GM18873 (cell line): ENCODE results near the gene MAPK14.

ENCODE experiments used
- ATAC-seq: cut with Tn5 transposase; IDR thresholded peaks from one replicate; pipeline ENCODE4 v1.9.1; 2021; ENCODE audit warnings: mild to moderate bottlenecking, moderate library complexity, moderate number of reproducible peaks; ENCODE audit not compliant: unreplicated experiment, low FRiP score

The MAPK14 gene

GRCh38 chr6:36098253-36098919 is 70.8 kb downstream of the MAPK14 start:
- ATAC-seq: no peak

DNA sequence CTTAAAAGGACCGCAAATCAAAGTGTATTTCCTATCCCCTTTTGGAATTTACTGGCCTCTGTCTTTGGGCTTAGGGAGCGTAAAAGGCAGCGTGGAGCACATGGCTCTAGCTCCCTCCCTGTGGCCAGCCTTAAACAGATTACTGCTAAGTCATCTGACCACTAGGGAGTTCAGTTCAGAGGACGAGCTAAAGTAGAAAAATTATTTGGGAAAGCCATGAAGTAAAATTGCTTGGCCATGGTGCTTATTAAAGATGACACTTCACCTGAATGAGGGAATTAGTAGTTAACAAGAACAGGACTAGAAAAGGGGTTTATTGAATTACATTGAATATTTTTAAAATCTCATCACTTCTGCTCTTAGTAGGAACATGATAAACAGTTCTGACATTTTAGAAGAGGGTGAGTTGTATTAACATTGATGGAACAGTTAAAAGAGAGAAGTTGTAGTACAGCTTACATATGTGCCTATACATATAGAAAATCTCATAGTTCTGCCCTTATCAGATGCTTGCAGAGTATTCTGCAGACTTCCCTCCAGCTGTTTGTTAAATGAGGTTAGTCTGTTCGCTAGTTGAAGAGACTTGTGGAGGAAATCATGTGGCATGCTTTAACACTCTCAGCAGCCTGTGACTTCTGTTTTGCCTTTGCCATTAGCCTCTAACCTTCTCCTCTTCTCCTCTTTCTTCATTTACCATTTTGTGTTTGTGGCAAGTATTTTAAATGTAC is 71.5 kb downstream of the MAPK14 start:
- ATAC-seq: no peak

DNA sequence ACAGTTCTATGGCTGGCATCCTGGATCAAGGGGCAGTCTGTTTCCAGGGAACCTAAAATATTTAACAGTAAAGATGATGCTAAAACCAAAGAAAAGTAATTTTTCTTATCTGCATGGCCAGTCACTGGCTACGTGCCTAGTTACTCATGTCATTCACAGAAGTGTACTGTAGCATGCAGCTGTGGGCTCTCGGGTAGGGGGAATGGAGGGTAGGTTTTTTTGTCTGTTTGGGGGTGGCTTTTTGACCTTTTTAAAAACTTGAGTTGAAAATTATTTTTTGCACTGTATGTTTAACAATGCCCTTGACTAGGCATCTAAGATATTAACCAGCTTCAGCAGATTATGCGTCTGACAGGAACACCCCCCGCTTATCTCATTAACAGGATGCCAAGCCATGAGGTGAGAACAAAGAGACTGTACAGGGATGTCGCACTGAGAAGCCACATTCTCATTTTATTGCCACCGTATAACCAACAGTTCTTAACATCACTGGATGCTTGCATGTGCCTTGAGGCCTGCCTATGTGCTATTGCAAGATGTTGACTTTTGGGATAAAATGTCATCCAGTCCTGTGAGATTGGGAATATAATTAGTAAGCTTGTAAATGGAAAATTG is 72.4 kb downstream of the MAPK14 start:
- ATAC-seq: no peak

DNA sequence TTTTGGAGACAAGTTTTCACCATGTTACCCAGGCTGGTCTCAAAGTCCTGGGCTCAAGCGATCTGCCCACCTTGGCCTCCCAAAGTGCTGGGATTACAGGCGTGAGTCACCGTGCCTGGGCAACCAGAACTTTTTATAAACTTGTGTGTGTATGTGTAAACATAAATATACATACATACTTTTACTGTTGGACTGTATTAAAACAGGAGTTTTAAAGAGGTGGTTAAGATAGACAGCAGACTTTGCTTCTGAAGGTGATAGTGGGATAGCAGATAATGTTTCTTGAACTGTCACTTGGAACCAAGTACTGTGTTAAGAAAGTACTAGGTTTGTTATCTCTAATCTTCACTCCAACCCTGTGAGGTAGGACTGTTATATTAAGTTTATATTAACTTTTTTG is 74.1 kb downstream of the MAPK14 start:
- ATAC-seq: no peak

DNA sequence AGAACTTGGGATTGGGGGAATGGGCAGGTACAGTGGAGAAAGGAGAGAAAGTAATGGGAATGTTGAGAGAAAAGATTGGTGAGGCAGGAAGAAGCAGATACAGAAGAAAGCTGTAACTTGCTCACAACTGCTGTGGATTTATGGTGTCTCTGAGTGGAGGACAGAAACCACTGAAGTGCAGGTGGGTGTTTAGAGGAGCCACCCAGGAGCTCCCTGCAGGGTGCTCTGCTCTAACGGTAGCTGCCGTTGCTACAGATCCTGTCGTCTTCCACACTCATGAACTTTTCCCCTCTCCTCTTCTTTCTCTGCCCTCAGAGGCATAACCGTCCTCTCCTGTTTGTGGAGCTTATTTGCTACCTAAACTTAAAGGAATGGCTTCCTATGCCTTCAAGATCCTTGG is 75.2 kb downstream of the MAPK14 start:
- no peak for ATAC-seq

- no peak for ATAC-seq
These were observed 77.2 kb downstream of the MAPK14 start for GRCh38 chr6:36104836-36105235.

- ATAC-seq: no peak
These were observed 81.5 kb downstream of the MAPK14 start for GRCh38 chr6:36109092-36109491.

- no peak for ATAC-seq
These were observed 82.4 kb downstream of the MAPK14 start for GRCh38 chr6:36110050-36110449.

DNA sequence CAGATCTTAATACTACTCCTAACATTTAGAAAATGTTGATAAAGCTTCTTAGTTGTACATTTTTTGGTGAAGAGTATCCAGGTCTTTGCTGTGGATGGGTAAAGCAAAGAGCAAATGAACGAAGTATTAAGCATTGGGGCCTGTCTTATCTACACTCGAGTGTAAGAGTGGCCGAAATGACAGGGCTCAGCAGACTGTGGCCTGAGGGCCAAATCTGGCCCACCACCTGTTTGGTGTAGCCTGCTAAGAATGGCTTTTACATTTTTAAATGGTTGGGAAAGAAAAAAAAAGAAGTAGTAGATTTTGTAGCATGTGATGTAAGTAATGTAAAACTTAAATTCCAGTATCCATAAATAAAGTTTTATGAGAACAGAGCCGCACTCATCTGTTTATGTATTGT is 83.3 kb downstream of the MAPK14 start:
- no peak for ATAC-seq

DNA sequence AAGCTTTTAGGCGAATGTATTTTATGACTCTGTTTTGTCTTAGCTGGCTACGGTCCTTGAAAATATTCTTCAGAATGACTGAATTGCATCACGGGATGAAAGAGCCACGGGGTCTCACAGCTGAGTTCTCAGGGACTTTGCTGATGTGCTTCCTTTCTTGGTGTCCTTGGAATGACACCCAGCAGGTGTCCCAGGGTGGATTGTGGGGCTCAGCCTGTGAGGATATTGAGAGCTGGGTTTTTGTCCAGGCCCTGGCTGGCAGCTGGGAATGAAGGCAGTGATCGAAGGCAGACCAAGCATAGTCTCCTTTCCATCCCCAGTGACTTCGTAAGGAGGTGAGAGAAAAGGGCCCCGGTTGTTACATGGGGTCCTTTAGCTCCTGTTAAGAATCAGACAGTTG is 83.9 kb downstream of the MAPK14 start:
- no peak for ATAC-seq

GRCh38 chr6:36113049-36113448 is 85.4 kb downstream of the MAPK14 start:
- ATAC-seq: no peak

DNA sequence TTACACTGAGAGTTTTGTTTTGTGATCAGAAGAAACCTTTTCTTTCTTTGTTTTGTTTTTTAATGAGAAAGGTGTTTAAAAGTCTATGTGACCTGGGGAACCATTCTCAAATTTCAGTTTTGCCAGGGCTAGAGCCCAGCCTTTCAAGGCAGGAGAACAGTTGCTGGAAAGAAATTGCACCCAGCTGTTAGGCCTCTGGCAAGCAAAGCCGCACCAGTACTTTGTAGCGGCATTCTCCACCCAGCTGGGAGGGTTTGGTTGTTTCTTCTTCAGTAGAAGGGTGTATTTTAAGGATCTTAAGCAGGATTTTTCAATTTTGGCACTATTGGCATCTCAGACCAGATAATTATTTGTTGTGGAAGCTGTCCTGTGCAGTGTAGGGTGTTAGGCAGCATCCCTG is 86.1 kb downstream of the MAPK14 start:
- no peak for ATAC-seq

DNA sequence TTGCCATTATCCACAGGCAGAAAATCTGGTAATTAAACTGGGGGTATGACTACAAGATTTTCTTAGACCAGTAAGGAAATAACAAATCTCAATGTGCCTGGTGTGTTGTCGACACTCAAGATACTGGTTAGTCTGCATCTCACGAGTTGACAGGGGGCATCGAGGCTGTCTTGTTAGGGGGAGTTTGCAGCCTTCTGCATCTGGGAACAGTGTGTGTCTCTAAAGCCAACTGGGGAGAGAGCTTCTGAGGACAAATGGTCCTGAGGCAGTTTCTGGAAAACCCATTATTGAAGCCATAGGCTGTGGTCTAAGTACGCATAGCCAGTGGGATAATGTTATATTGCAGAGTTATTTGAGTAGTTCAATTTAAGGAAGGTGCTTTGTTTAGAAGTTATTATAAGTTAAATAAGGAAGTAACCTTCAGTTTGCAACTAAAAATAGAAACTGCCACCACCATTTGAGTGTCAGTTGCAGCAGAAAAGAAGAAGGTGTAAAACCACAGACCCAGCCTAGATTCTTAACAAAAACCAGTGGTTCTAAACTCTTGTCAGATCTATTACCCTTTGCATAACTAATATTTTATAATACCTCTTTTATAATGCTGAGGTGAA is 87.3 kb downstream of the MAPK14 start:
- ATAC-seq: no peak

GRCh38 chr6:36115412-36115811 is 87.8 kb downstream of the MAPK14 start:
- ATAC-seq: no peak

DNA sequence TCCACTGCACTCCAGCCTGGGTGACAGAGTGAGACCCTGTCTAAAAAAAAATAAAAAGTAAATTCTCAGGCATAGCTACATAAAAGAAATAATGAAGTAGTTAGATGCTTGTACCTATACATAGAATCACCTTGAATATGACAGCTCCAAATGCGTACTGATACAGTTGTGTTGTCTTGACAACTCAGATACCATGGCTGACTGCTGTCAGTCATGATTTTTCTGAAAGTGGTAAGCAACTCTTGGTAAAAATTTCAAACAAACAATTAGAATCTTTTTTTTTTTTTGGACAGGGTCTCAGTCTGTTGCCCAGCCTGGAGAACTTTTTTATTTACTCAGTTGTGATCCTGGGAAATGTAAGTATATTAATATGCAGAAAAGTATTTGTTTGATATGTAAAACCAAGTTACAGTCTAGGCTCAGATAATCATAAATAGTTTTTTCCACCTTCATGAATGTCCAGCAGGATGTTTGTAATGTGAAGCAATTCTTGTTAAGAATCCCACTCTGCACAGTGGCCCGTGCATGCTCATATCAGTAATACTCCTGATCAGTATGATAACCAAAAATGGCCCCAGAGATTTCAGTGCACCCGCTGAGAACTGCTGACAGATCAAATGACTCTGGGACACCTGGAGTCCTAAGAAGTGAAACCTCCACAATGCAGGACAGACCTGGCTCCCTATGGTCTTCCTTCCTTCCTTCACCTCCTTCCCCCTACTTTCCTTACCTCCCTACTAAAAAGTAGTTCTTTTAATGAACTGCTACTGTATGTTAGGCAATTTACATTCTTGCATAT is 88.7 kb downstream of the MAPK14 start:
- no peak for ATAC-seq

DNA sequence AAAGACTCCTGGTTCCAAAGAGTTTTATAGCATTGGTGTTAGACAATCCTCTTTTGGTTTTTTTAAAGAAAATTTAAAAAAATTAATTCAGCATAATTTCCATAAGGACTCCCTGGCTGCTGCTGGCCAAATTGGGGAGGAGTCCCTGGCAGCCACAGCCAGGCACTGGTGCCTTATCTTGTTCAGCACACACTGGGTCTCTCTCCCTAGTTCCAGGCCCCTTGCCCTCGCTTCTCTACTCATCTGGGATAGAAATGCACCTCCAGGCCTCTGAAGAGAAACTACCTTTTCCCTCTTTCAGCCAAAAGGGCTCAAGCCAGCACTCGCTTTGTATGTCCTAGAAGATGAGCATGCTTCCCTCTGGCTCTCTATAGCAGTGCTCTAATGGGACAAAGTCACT is 89.3 kb downstream of the MAPK14 start:
- no peak for ATAC-seq

GRCh38 chr6:36117658-36118549 is 90.3 kb downstream of the MAPK14 start:
- no peak for ATAC-seq

DNA sequence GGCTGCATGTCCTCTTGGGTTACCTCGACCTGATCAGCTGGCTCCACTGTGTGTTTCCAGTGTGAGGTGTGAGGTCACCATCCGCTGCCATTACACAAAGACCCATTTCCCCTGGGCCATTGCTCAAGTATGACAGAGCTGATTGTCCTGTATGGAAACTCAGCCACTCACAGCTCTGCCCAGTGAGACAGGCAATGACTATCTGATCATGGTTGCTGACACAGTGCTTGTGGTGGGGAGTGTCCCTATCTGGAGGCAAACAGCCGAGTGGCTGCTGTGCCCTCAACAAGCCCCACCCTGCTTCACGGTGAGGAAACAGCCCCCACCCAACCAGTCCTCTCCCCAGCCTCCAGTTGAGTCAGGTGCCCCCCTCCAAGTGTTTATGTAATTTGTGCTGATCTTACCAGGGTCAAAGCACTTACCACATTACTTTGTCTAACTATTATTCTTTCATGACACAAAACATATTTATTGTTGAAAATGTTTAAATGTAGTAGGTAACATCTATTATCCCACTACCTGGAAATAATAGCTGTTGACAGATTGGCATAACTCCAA is 91.0 kb downstream of the MAPK14 start:
- no peak for ATAC-seq

DNA sequence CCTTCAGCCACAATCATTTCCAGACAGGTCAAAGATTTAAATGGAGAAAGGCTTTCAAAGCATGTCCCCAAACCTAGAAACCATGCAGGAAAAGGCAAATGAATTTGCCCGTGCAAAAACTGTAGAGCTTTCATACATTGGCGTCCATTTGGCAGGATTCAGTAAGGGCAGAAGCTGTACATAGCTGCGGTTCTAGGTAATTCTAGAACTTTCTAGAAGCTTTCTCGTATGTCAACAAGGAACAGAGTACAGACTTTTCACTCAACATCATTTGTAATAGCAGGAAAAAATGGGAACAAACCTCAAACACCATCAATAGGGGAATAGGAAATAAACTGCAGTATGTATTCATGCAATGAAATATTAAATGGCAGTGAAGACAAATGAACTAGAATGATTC is 91.6 kb downstream of the MAPK14 start:
- ATAC-seq: no peak
